HUDEP-2 (cell line): ENCODE measurements around the gene AFAP1.

Experiments
- DNase-seq, 76 experiments: peaks; one replicate each; lab custom pipeline; 2025; ENCODE audit not compliant: unreplicated experiment in 76 of 76; lab: John Stamatoyannopoulos, UW

AFAP1 gene

DNA sequence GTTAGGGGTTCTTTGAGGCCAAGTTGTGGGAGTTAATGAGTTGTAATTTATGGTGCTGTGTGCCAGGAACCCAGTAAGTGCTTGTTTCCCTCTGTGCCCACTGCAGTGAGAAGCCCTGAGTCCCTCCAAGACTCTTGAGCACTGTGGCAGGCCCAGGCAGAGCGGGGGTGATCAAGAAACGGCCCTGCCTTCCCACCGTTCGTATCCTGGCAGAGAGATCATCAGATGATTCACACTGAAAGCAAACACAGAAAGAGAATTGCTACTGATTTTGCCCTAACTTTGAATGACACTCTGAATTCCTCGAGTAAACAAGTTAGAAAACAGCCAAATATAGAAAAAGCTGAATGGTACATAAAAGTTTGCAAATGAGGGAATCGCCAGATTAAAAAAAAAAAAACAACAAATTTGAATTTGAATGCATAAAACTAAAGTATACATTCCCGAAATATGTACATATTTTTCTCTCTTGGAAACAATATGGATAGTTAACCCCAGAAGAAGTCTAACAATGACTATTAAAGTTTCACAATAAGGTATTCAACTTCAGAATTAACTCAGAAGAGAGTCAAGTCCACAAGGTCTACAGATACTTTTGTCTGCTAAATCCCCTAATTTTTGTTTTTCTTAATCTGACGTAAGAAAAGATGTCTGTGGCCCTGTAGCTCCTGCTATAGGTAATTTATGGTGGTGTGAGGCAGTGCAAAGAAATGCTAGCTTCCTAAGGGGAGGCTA is 71.8 kb downstream of the AFAP1 start:
- peak in 1 of 76 experiments; percentile 1 for DNase-seq

DNA sequence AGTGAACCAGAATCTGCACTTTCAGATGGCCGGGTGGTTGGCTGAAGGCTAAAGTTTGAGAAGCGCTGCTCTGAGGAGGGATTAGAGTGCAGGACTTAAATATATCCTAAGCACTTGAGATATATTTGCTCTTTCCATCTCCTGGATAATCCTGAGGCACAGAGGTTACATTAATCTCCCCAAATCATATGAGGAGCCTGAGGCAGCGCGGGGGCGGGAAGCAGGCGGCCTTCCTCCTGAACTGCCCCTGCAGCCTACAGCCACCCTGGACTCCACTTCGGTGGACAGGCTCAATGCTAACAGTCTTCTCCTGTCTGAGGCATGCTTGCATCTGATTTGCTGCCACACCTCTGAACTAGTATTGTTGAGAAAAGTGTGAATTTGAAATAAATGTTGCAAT is 72.5 kb downstream of the AFAP1 start:
- DNase-seq, result no peak

DNA sequence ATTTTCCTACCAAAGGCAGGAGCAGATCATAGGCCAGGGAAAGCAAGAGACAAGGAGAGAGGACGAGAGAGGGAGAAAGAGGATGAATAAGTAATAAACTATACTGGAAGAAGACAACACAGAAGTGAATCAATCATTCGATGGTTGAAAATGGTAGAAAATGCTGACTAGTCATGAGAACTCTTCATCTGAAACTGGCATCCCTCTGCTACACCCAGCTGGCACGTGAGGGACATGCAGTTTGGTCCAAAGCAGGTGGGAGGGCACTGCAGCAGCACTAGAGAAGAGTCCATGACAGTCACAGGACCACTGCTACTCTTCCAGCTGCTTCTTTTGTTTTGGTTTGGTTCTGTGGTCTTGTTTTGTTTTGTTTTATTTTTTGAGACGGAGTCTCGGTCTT is 74.1 kb downstream of the AFAP1 start:
- DNase-seq, result no peak

DNA sequence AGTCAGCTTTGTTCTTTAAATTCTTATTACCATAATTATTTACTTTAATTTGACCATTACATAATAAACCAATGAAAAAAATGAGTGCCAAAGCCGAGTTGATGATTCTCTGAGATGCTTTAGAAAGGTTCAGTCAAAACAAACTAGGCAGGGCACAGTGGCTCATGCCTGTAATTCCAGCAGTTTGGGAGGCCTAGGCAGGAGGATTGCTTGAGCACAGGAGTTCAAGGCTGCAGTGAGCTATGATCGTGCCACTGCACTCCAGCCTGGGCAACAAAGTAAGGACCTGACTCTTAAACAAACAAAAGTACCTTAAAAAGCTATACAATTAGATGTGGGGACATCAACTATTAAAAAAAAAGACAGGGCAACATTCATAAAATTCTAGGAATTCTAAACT is 75.0 kb downstream of the AFAP1 start:
- no peak for DNase-seq

DNA sequence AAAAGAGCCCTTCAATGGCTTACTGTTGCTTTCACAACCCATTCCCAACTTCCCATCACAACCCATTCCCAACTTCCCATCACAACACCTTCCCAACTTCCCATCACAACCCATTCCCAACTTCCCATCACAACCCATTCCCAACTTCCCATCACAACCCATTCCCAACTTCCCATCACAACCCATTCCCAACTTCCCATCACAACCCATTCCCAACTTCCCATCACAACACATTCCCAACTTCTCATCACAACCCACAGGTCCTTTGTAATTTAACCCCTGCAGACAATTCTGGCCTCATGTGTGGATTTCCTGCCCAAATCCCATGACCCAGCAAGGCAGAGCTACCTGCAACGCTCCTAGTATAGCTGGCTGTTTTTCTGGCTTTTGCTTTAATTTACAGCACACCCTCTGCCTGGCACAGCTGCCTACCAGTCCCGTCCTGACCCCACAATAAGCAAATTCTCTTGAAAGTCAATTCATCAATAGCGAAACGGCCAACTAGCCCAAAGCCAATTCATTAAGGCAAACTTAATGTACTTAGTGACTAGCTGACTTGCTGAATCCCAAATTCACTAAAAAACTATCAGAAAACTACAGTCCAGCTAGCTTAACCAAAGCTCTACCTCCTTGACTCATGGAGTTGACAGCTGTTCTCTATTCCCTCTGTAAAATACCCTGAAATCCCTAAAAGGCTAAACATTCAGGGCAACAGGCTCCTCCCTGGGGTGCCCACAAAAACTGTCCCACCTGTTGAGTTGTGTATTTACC is 75.6 kb downstream of the AFAP1 start:
- no peak for DNase-seq

DNA sequence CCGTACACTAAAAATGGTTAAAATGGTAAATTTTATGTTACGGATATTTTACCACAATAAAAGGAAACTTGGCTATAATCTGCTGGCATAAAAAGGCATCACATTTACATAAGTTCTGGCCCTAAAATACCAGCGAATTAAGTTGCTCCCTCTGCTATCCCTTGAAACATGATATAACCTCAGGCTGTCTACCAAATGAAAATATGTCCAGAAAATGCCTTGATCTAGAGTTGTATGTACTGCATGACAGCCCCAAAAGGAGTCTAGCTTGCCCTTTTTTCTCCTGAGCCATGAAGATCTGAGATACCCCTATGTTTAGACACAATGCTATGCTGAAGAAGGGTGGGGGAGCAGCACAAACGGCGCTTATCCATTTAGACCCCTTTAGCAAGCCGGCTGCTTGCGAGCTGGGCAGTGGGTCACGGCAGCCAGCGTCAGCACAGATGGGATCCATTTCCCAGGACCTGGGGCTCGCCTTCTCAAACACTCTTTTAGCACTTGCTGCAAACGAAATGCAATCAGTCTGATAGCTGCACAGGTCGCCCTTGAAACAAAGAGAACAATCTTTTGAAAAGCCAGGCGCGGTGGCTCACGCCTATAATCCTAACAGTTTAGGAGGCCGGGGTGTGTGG is 77.0 kb downstream of the AFAP1 start:
- DNase-seq, result no peak

DNA sequence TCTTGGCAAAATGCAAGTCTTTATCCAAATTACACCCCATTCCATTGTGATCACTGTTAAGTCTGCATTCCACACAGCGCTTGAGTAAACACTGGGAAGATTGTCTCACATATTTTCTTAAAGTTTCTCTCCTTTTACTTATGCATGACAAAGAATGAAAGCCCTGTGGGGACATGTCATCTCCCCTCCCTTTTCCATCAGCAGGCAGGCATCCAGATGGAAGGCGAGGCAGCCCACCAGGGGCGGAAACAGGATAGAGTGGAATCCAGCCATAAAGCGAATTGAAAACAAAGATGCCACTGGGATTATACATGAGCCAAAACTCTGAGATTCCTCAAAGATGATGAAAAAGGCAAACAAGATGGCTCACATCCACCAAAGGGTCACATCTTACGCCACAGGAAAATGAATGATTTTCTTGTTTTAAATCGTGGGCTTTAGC is 78.2 kb downstream of the AFAP1 start:
- no peak for DNase-seq

DNA sequence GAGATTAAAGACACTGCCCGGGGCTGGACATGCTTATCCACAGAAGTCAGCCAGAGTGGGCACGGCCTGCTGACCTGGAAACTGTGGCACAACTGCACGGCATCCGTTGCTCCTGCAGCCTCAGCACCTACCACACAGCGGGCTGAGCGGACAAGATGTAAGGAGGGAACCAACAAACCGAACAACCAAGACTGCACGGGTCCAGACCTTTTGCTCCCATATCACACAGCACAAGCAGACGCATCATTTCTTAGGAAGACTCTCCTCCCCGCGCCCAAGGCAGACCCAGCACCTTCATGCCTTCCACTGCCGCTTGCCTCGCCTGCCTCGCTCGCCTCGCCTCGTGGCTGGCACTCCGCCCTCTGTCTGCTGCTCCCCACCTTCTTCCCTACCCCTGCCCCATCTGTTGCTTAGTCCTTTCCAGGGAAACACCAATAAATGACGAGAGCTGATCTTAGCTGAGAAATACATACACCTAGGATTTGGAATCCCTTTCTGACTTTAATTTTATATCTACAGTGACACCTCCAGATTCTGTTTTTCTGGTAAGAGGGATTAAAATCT is 79.0 kb downstream of the AFAP1 start:
- DNase-seq, result no peak

DNA sequence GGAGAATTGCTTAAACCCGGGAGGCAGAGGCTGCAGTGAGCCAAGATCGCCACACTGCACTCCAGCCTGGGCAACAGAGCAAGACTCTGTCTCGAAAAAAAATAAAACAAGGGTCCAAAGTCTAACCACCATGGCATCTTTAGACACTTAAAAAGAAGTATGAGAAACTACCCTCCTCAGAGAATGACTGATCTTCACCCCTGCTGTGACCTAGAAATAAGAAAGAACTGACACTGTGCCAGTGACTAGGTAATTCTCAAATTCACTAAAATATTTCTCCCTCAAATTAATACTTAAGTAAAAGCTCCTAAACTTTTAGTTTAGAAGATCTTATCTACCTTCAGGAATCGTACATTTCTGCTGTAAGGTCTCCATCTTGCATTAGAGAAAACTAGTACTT is 80.3 kb downstream of the AFAP1 start:
- DNase-seq, result no peak

DNA sequence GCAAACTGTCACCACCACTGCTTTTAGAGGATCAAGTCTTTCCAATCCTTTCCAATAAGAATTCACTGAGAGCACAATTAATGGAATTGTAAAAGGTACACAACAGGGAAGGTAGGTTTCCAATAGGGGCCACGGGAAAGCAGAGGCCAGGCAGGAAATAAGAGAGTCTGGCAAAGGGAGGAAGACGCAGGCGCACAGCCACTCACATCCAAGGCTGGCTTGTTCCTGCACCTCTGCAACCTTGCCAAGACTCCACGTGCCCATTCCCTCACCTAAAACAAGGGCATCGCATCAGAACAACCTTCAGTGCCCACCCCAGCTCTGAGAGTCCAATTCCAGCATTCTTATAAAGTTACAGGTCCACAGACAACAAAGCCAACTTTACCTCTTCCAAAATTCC is 81.2 kb downstream of the AFAP1 start:
- no peak for DNase-seq

DNA sequence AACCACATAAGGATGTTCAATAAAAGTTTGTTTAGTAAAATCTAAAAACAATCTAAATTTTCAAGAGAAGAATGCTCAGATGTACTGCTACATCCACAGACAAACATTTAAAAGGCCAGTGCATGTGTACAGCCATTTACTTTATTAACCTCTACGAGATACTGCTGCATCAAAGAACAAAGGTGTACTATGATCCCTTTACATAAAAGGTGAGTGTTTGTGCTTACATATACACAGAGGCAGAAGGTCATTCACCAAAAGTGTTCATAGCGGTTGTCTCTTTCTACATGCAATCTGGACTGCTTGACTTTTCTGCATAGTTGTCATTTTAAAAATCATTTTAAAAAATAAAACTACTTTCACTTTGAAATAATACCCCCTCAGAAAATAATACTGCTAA is 81.7 kb downstream of the AFAP1 start:
- no peak for DNase-seq

DNA sequence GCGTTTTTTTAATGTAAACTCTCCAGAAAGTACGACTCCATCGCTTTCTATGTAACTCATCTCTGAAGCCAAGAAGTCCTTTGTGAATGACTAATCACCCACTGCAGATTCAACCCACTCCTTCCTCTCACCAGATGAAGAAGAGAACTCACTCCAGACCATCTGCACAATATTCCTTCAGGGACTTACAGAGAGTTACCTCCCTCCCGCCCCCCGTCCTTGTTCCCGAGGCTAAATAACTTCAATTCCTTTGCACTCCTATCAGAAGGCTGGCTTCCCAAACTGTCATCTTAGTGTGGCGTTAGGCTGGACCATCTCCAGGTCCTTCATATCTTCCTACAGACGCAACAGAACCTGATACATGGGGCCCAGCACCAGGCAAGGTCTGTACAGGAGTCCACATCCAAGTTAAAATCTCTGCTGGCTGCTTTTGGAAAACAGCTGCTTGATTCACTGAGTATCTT is 82.4 kb downstream of the AFAP1 start:
- no peak for DNase-seq

DNA sequence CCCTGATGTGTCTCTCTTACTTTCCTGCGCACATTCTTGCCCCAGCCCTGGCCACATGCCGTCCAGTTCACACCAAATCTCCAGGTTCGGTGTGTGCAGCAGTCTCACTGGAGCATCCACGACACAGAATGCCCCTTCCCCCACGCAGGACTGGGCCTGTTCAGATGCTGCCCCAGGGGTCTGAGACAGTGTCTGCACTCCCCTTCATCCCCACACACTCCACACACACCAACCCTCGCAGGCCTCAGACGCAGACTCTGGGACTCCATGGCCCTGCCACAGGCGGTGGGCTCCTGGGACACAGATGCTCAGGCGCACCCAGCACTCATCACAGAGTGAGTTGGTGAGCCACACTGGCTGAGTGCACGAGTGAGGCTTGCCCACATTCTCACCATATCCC is 83.9 kb downstream of the AFAP1 start:
- no peak for DNase-seq

DNA sequence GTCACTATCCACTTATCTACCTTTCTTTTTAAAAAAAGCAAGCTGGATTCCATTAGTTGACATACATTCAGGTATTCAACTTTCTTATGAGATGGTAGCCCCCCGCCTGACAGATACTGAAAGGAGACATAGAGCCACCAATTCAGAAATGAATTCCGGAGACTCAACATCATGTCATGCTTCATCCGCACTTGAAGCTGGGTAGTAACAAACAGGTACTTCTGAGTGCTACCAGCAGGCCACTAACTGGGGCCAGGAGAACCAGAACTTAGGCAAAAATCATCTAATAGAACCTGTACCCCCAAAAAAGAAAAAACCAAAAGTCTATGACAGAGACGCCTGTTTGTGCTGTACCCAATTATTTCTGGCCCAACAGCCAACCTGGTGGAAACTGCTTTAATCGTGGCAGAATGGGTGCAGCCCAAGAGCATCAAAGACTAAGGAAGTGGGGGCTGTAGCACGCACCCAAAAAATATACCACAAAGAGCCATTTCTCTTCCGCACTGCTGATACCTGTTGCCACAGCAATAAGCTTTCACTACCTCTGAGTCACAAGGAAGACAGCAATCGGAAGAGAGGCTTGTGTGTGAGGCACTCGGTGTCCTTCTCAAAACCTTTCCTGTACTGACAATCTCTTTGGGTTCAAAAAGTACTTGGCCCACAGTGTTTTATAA is 84.8 kb downstream of the AFAP1 start:
- no peak for DNase-seq

DNA sequence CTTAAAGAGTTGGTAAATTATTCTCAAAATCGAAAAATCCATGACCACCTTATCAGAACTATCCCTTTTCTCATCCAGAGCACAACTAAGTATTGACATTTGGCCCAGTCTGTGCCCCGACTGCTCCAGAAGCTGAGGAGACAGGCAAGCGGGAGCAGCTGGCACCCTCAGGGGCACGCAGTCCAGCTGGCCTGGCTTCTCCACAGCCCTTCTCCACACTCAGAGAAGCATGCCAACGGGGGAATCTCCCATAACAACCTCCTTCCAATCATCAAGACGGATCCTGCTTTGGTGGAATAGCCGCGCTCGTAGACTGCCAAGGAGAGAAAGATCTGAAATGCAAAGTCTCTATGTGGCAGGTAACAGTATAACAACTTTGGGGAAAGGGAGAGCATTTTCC is 85.4 kb downstream of the AFAP1 start:
- no peak for DNase-seq

DNA sequence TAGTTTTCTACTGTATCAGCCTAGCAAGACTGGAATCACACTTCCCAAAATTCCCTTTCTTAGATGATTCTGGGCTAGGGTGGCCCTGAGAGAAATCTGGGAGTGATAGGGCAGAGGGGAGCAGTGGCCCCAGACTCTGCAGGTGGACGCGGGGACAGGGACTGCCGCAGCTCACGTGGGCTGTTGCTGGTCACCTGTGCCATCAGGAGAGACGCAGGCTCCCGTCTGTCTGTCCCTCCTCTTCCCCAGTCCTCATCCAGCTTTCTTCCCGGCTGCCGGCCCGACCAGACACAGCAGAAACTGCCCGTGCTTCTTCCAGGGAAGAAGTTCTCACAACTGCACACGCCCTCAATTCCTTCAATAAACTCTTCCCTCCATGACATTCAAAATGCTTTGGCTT is 86.4 kb downstream of the AFAP1 start:
- DNase-seq, result no peak

DNA sequence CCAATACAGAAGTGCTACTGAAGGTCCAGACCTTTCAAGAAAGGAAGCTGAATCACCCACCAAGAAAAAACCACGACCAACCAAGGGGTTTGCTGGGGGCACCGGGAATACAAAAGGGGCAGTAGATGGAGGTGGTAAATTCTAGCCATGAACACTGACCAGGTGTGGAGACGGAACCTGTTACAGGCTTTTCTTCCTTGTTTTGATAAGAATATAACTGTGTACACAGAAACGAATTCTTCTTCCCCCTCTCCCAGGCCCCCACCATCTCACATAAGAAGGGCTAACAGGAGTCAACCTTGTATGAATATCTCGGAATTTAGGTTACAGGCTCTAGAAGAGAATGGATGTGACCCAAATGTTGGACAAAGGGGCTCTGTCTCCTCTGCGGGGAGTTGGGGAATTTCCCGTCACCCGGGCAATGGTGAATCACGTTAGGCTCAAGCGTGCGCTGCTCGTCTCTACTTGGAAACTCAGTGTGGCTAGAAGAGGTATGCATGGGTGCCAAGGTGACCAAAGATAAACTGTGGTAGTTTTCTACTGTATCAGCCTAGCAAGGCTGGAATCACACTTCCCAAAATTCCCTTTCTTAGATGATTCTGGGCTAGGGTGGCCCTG is 87.0 kb downstream of the AFAP1 start:
- DNase-seq, result no peak

DNA sequence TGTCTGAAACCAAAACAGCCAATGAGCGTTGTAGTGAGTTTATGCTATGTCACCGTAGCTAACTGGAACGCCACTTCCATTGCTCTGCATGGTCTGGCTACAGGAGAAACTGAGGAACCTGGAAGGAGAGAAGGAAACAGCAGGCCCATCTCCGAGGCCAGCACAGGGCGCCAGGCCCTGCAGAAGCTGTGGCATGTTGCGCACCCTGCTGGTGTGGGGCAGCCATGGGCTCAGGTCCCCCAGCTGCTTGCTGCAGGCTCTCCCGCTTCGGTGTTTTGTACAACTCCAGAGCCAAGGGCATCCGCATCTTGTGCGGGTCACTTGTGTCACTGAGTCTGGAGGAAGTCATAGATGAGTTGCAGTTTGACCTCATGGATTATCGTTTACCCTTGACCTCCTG is 89.2 kb downstream of the AFAP1 start:
- peak in 6 of 76 experiments; percentile 3 to 14 (median 11) for DNase-seq

DNA sequence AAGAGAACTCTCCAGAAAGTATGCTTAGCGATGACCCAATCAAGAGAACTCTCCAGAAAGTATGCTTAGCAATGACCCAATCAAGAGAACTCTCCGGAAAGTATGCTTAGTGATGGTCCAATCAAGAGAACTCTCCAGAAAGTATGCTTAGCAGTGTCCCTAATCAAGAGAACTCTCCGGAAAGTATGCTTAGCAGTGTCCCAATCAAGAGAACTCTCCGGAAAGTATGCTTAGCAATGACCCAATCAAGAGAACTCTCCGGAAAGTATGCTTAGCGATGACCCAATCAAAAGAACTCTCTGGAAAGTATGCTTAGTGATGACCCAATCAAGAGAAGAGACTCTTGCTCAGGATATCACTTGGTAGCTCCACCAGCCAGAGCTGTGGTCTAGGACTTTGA is 92.5 kb downstream of the AFAP1 start:
- no peak for DNase-seq

DNA sequence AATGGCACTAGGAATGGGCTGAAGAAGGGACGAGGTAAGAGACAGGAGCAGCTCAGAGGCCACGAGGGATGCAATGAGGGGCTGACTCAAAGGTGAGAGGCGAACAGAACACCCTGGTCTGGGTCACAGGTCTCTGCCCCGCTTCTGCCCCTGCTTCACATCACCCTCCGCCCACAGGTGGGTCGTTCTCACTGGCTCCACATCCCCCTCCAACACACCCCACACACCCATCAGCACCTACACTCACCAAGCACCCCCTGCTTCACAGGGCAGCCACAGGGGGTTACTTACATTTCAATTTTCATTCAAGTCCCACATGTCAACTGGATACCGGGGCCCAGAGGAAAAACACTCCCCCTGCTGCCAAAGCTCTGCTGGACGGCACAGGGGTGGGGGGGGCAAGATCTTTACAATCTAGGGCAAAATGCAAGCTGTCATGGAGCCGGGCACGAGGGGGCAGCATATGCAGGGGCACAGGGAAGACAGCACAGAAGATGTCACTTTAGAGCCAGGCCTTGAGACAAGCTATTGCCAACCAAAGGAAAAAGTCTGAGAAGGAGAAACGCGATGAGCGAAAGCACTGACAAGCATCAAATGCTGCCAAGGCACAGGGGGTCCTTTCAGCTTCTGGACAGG is 94.0 kb downstream of the AFAP1 start:
- peak in 3 of 76 experiments; percentile 2 to 7 (median 5) for DNase-seq
